Esophagus mucosa (tissue), 1 donor: ENCODE measurements around the gene PHLDB3. TPM values are rescaled to one million over a fixed set of nuclear protein-coding genes. Genes with fewer than 3 reads are reported as not detected.
A peak's percentile ranks its signal among the peaks of the same experiment; 100 is the strongest.

Experiments used
- ATAC-seq: fragments of 200-7000 bp; cut with Tn5 transposase; one replicate; pipeline ENCODE4 v1.9.1; 2020
- total RNA-seq: library from RNA; stranded (reverse); gene quantifications from one replicate; pipeline ENCODE4 v1.2.4, GENCODE V29; 2023
- donor health status: DM: yes; HTN: yes; CAD: no.

Gene PHLDB3
- total RNA-seq, 1 donor from 2014 or later, result 52.2 TPM

- no peak for ATAC-seq
Observed at GRCh38 chr19:43496960-43497359, 7.6 kb downstream of the PHLDB3 start.

GRCh38 chr19:43495082-43495481 lies 9.5 kb downstream of the PHLDB3 start:
- ATAC-seq, result peak; percentile 12

GRCh38 chr19:43490759-43491158 lies 13.8 kb downstream of the PHLDB3 start:
- ATAC-seq, result no peak

- ATAC-seq, result no peak
Observed at GRCh38 chr19:43489979-43490599, 14.5 kb downstream of the PHLDB3 start.

- ATAC-seq, result no peak
Observed at GRCh38 chr19:43489310-43489709, 15.2 kb downstream of the PHLDB3 start.

- ATAC-seq, result no peak
Observed at GRCh38 chr19:43488179-43488578, 16.4 kb downstream of the PHLDB3 start.

GRCh38 chr19:43486412-43486811 lies 18.1 kb downstream of the PHLDB3 start:
- ATAC-seq, result peak; percentile 34

GRCh38 chr19:43485951-43486350 lies 18.6 kb downstream of the PHLDB3 start:
- no peak for ATAC-seq

GRCh38 chr19:43483281-43483680 lies 21.3 kb downstream of the PHLDB3 start:
- ATAC-seq, result no peak

- peak; percentile 11 for ATAC-seq
Observed at GRCh38 chr19:43482193-43482592, 22.4 kb downstream of the PHLDB3 start.

GRCh38 chr19:43481701-43482100 lies 22.8 kb downstream of the PHLDB3 start:
- ATAC-seq, result peak; percentile 4

GRCh38 chr19:43480574-43480973 lies 24.0 kb downstream of the PHLDB3 start:
- no peak for ATAC-seq

- ATAC-seq, result no peak
Observed at GRCh38 chr19:43479961-43480561, 24.5 kb downstream of the PHLDB3 start.

GRCh38 chr19:43479226-43479625 lies 25.3 kb downstream of the PHLDB3 start:
- no peak for ATAC-seq

- ATAC-seq, result no peak
Observed at GRCh38 chr19:43478323-43478722, 26.2 kb downstream of the PHLDB3 start.

- ATAC-seq, result no peak
Observed at GRCh38 chr19:43476606-43477005, 27.9 kb downstream of the PHLDB3 start.

- ATAC-seq, result peak; percentile 63
Observed at GRCh38 chr19:43474986-43475705, 29.4 kb downstream of the PHLDB3 start.

- ATAC-seq, result no peak
Observed at GRCh38 chr19:43474487-43474886, 30.1 kb downstream of the PHLDB3 start.

GRCh38 chr19:43471091-43471490 lies 33.5 kb downstream of the PHLDB3 start:
- peak; percentile 82 for ATAC-seq

- peak; percentile 45 for ATAC-seq
Observed at GRCh38 chr19:43470288-43470687, 34.3 kb downstream of the PHLDB3 start.

GRCh38 chr19:43469160-43469480 lies 35.4 kb downstream of the PHLDB3 start:
- no peak for ATAC-seq

GRCh38 chr19:43468354-43469159 lies 36.0 kb downstream of the PHLDB3 start:
- ATAC-seq, result peak; percentile 7

- no peak for ATAC-seq
Observed at GRCh38 chr19:43467730-43468129, 36.8 kb downstream of the PHLDB3 start.
